Pulmonary artery endothelial cell (primary cell): ENCODE results near the gene HSFY1. TPM values are rescaled to one million over a fixed set of nuclear protein-coding genes. Genes with fewer than 3 reads are reported as not detected.
"Not testable (repeated sequence)": the region's sequence is repeated elsewhere in the genome, so short reads cannot be mapped to it uniquely, and the experiment has no call there.

Experiments
- DNase-seq: peaks from one replicate; pipeline ENCODE4 v3.0.0-alpha.2; 2011; ENCODE audit warnings: low read depth, low spot score
- total RNA-seq: library from RNA; depleted of rRNA; stranded (reverse); fragments of >200 nt; gene quantifications from 2 replicates; pipeline ENCODE4 v1.2.3, GENCODE V29; 2014

The HSFY1 gene, protein sequence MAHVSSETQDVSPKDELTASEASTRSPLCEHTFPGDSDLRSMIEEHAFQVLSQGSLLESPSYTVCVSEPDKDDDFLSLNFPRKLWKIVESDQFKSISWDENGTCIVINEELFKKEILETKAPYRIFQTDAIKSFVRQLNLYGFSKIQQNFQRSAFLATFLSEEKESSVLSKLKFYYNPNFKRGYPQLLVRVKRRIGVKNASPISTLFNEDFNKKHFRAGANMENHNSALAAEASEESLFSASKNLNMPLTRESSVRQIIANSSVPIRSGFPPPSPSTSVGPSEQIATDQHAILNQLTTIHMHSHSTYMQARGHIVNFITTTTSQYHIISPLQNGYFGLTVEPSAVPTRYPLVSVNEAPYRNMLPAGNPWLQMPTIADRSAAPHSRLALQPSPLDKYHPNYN
- total RNA-seq = not detected in 2 replicates

GRCh38 chrY:18546420-18546819 is at the start of gene HSFY1:
HSFY1 (plus strand) TSS chrY:18546720; CDS start chrY:18546788, 68 bp downstream.
- not testable (repeated sequence) for DNase-seq

- not testable (repeated sequence) for DNase-seq
Observed at GRCh38 chrY:18504266-18504665, 42.3 kb upstream of the HSFY1 start.

GRCh38 chrY:18530995-18531655 is 15.4 kb upstream of the HSFY1 start:
- not testable (repeated sequence) for DNase-seq

DNA sequence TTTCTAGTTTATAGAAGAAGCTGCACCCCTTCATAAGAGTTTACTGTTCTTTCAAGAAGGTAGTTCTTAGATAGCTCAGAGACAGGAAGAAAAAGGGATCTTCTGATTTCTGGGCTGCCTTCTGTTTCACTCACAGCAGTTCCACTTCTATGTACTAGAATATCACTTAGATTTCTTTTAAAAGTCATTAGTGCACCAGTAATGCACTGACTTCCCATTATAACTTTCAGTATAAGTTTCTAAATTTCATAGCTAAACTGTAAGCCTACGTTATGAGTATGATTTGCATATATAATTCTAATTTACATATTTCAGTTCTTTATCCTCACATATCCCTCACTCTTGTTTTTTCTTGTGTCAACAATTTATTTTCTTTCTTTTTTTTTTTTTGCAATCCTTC is 7.6 kb upstream of the HSFY1 start:
- not testable (repeated sequence) for DNase-seq

- not testable (repeated sequence) for DNase-seq
Observed at GRCh38 chrY:18553132-18553531, 6.6 kb downstream of the HSFY1 start.

- not testable (repeated sequence) for DNase-seq
Observed at GRCh38 chrY:18565915-18566314, 19.4 kb downstream of the HSFY1 start.

Other genes with a start within 250 kb of the HSFY1 start
- not detected in 2 replicates for gene HSFY2, start 227.0 kb downstream of the HSFY1 start, total RNA-seq